Mucosa of descending colon (tissue), 3 donors: ENCODE results near the gene TSFM. TPM values are rescaled to one million over a fixed set of nuclear protein-coding genes. Genes with fewer than 3 reads are reported as not detected.
A peak's percentile ranks its signal among the peaks of the same experiment; 100 is the strongest.

Source experiments
- ATAC-seq: fragments of 200-7000 bp; cut with Tn5 transposase; one replicate; pipeline ENCODE4 v1.9.1; 2020; ENCODE audit warnings: mild to moderate bottlenecking, moderate library complexity
- DNase-seq, 3 donors: peaks; one replicate each; pipeline ENCODE4 v3.0.0-alpha.2; 2020
- H3K36me3 ChIP-seq: fragments of 200-600 bp; one replicate; pipeline ENCODE4 v1.8.0; 2021; ENCODE audit warnings: low read depth, mild to moderate bottlenecking
- H3K4me1 ChIP-seq: fragments of 200-600 bp; one replicate; pipeline ENCODE4 v1.8.0; 2021; ENCODE audit warnings: low read depth, mild to moderate bottlenecking
- H3K4me3 ChIP-seq: fragments of 200-600 bp; one replicate; pipeline ENCODE4 v1.8.0; 2021; ENCODE audit warnings: mild to moderate bottlenecking
- H3K9me3 ChIP-seq: fragments of 200-600 bp; one replicate; pipeline ENCODE4 v1.8.0; 2021; ENCODE audit warnings: mild to moderate bottlenecking
- CTCF ChIP-seq: fragments of 200-600 bp; IDR thresholded peaks from one replicate; pipeline ENCODE4 v1.8.0; 2022; ENCODE audit warnings: antibody characterized with exemption, mild to moderate bottlenecking
- intact Hi-C, 2 donors: fragments of 100-400 bp; cut with DNase I in 1 of 2; cut with micrococcal nuclease in 1 of 2; formaldehyde crosslinking; loops; one replicate each; pipeline versions ENCODE4 v1.11.0 to v1.11.1; 2022; cut with DNase I, micrococcal nuclease
- total RNA-seq, 3 donors: library from RNA; stranded (reverse); fragmentation: NEBNext Ultra II Directional in 2 of 3; extraction: Animal tissue kit (Norgen Biotek cat#: 25700) in 2 of 3; gene quantifications; one replicate each; pipeline versions ENCODE4 v1.2.1 to v1.2.4, GENCODE V29; 2021 to 2023
- donor health status: DM: no; HTN: no; CAD: no; lungs with moderate emphysema.
- donor health status: DM: no; HTN: no; CAD: no.
- donor health status: DM: no; HTN: yes; CAD: no.

TSFM gene
- total RNA-seq, 3 donors from 2014 or later: 26.1 to 32.9 (median 29.0) TPM

DNA sequence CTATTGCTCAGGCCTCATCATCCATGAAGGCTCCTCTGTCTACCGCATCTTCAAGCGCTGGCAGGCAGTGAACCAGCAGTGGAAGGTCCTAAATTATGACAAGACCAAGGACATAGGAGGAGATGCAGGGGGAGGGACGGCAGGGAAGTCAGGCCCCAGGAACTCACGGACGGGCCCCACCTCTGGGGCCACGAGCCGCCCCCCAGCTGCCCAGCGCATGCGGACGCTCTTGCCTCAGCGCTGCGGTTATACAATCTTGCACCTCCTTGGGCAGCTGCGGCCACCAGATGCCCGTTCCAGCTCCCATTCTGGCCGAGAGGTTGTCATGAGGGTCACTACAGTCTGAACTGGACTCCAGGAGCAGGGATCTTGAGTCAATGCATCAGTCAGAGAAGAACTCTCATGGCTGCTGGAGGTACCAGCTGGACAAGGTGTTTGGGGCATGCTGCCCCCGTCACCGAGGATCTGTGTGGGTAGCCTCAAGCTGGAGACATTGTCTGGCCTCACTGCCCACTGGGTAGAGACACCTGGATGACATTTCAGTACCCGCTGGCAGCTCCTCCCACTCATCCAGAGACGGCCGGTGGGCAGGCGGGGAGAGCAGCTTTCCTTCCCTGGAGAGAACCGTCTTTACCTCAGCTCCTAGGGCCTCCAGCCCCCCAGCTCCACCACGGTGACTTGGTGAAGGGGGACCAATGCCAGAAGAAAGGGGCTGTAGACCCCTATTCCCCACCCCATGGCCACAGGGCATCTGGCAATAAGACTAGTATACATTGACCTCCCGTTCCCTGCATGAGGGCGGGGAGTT is 23.8 kb upstream of the TSFM start:
- Histone ChIP-seq H3K9me3 (no peaks in the 10 kb centered on the region), H3K4me3 (no peak overlapping the region), H3K4me1 (peaks cover 21% of the 10 kb centered on the region), H3K36me3 (no peaks in the 10 kb centered on the region)
- no peak for DNase-seq
- no peak for TF ChIP-seq CTCF
- no peak for ATAC-seq
- intact Hi-C loops: no loop called here

DNA sequence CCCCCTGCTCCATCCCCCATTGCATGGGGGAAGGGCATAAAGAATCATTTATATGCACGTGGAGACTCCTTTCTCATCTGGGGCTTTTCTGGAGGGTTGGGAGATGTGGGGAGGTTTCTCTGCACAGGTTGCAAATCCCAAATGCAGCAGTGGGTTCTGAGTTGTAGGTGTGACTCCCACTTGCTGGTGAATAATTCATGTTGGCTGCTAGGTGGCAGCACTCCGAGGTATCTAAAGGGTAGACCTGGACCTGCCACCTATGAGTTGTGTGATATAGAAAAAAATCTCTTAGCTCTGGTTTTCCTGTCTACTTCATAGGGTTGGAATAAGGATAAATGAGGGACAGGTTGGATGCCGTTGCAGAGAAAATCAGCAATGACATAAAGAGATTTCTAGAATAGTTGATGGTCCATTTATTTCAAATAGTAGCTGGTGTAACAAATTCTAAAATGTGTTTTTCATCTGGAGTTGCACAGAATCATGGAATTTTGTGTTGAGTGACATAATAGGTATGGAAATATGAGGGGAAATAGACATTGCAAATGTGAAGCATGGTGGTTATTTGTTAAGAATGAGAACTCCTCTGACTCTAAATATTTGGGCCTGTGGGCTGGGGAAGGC is 23.1 kb upstream of the TSFM start:
- intact Hi-C loops: no loop called here
- peaks cover 14% of the 10 kb centered on the region for H3K4me1 ChIP-seq
- H3K4me3 ChIP-seq: no peak overlapping the region
- no peaks in the 10 kb centered on the region for H3K9me3 ChIP-seq
- H3K36me3 ChIP-seq: no peaks in the 10 kb centered on the region
- DNase-seq (peak in 1 of 3 donors; percentile 42), ATAC-seq (no peak)
- TF ChIP-seq CTCF: peak; percentile 13

DNA sequence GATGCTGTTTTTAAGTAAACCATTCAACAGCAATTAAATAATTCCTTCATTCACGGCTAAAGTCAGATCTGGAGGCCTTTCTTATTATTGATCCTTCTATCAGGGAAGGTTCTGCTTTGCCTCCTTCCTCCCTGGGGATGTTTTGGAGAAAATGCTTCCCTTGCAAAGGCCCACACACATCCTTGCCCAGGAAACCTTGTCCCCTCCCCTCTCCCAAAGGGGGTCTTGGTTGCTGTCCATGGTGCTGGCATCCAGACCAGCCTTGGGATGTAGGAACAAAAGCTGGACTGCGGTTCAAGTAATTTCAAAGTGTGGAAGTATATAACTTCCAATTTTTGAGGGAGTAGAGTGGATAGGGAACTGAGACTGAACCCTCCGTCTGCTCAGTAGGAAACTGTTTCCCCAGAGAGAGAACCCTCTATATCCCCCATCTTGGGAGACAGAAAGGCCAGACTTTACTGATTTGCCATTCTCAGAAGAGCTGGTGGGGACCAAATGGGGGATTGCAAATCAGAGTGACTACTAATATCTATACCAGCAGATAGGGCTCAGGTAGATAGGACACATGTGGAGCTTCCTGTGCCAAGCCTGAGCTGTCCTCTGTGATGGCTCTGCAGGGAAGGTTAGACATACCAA is 22.1 kb upstream of the TSFM start:
- intact Hi-C loops: no loop called here
- no peaks in the 10 kb centered on the region for H3K9me3 ChIP-seq
- ATAC-seq (no peak), DNase-seq (no peak)
- H3K4me3 ChIP-seq: no peak overlapping the region
- peaks cover 15% of the 10 kb centered on the region for H3K4me1 ChIP-seq
- no peaks in the 10 kb centered on the region for H3K36me3 ChIP-seq
- TF ChIP-seq CTCF: no peak

DNA sequence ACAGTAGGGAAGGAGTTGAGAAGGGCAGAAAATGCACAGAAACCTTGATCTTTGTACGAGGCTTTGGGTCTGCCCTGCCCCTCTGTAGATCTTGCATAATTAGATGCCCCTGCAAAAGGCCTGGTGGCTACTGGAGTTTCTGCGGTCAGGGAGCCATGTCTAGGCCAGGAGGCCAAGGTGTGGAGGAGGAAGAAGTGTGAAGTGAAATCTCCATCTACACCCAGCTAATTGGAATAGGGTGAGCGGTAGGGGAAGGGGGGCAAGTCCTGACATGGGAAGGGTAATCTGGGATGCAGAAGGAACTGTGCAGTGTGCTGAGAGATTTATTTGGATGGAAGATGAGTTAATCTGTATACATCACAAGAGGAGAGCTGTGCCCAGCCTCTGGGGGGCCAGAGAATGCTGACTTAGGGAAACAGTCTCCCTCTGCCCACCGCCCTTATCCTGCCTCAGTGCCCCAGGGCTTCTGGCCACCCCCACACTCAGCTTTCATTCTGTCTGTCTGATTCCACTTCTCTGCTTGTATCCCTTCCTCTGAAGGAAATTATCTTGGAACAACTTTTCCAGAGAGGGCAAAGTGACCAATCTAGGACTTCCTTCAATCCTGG is 21.1 kb upstream of the TSFM start:
- intact Hi-C loops: no loop called here
- Histone ChIP-seq H3K4me3 (no peak overlapping the region), H3K9me3 (no peaks in the 10 kb centered on the region), H3K4me1 (peaks cover 19% of the 10 kb centered on the region), H3K36me3 (no peaks in the 10 kb centered on the region)
- DNase-seq: no peak
- TF ChIP-seq CTCF: no peak
- no peak for ATAC-seq

GRCh38 chr12:57762463-57762862 is 20.1 kb upstream of the TSFM start:
- intact Hi-C loops: no loop called here
- H3K36me3 ChIP-seq: no peaks in the 10 kb centered on the region

More at GRCh38 chr12:57762463-57762862, 20.1 kb upstream of the TSFM start:
- no peak for TF ChIP-seq CTCF
- no peak for ATAC-seq
- Histone ChIP-seq H3K4me1 (peaks cover 20% of the 10 kb centered on the region), H3K9me3 (no peaks in the 10 kb centered on the region), H3K4me3 (no peak overlapping the region)
- no peak for DNase-seq
